ENCODE measurements around the gene SYAP1. TPM values are rescaled to one million over a fixed set of nuclear protein-coding genes. Genes with fewer than 3 reads are reported as not detected.
A peak's percentile ranks its signal among the peaks of the same experiment; 100 is the strongest.

SYAP1 gene
- total and polyA plus RNA-seq, 8 donors: 9.8 to 43.2 (median 20.6) TPM

GRCh38 chrX:16785247-16786138 lies 66.1 kb downstream of the SYAP1 start:
- Histone ChIP-seq H3K36me3 (peaks cover 0 to under 1% (median 0%) of the 10 kb centered on the region in 4 donors), H3K27ac (peak overlapping the region; percentile 16 to 93 (median 91)), H3K4me3 (peak overlapping the region; percentile 71 to 95 (median 82)), H3K9me3 (no peaks in the 10 kb centered on the region), H3K27me3 (no peaks in the 10 kb centered on the region), H3K4me1 (peaks cover 0 to 35% (median 17%) of the 10 kb centered on the region in 4 donors)
- 13 to 16% (median 14%) methylated on average over 38 to 39 of the region's 39 CpGs for WGBS, 5 donors
- TF ChIP-seq POLR2AphosphoS5 (IDR thresholded peaks at IDR 0.05): no peak
- no peak for TF ChIP-seq POLR2A (IDR thresholded peaks at IDR 0.05)
- TF ChIP-seq EP300 (IDR thresholded peaks at IDR 0.05): no peak
- TF ChIP-seq, protein P1, sequence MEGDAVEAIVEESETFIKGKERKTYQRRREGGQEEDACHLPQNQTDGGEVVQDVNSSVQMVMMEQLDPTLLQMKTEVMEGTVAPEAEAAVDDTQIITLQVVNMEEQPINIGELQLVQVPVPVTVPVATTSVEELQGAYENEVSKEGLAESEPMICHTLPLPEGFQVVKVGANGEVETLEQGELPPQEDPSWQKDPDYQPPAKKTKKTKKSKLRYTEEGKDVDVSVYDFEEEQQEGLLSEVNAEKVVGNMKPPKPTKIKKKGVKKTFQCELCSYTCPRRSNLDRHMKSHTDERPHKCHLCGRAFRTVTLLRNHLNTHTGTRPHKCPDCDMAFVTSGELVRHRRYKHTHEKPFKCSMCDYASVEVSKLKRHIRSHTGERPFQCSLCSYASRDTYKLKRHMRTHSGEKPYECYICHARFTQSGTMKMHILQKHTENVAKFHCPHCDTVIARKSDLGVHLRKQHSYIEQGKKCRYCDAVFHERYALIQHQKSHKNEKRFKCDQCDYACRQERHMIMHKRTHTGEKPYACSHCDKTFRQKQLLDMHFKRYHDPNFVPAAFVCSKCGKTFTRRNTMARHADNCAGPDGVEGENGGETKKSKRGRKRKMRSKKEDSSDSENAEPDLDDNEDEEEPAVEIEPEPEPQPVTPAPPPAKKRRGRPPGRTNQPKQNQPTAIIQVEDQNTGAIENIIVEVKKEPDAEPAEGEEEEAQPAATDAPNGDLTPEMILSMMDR (IDR thresholded peaks at IDR 0.05): no peak
- peak; percentile 40 to 42 for DNase-seq
- intact Hi-C loops (cut with DNase I; ENCODE audit: low total_unique reads): loop anchor here (10.0 kb wide), 1 partner anchor 71 kb away; the partner anchor contains the start of genes CTPS2 and SYAP1

DNA sequence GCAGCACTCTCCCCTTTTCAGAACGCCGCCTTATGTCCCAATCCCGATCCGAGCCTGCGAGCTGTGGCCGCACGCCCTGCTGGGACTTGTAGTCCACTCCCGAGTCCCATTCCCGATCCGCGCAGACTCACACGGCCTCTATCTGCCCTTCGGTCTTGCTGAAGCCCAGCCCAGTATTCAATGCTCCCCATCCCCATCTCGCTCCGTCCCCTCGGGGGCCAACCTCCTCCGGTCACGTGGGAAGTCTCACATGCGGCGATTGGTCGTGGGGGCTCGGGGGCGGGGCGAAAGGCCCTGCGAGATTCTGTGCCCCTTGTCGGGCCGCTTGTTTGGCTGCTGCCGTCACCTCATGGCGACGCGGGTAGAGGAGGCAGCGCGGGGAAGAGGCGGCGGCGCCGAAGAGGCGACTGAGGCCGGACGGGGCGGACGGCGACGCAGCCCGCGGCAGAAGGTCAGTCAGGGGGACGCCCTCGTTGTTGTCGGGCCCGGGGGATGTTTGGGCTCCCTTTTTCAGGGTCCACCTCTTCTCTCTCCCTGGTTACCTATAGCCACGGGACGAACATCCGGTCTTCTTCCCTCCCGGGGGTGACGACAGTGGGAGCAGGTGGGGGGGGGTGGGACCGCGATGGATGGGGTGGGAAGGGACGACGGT lies 66.9 kb downstream of the SYAP1 start, which contains the start of gene TXLNG:
TSS of gene TXLNG (plus strand) at position 328 of the 652 bp plus-strand sequence. CDS start at position 350, 22 bp downstream.
- Histone ChIP-seq H3K4me1 (peaks cover 0 to 38% (median 17%) of the 10 kb centered on the region in 4 donors), H3K36me3 (peaks cover 0 to 6% (median 3%) of the 10 kb centered on the region in 4 donors), H3K27me3 (no peaks in the 10 kb centered on the region), H3K9me3 (no peaks in the 10 kb centered on the region), H3K27ac (peak within 1 kb of the TSS; percentile 87 to 93 (median 91)), H3K4me3 (peak within 1 kb of the TSS; percentile 71 to 95 (median 82))
- WGBS, 5 donors: 0 to 1% (median 0%) methylated on average over 4 to 49 of the region's 59 CpGs
- intact Hi-C loops (cut with DNase I; ENCODE audit: low total_unique reads): loop anchor here (10.0 kb wide), 1 partner anchor 71 kb away; the partner anchor contains the start of genes CTPS2 and SYAP1
- no peak for TF ChIP-seq EP300 (IDR thresholded peaks at IDR 0.05)
- peak in 1 of 4 donors; percentile 57 for TF ChIP-seq POLR2A (IDR thresholded peaks at IDR 0.05)
- peak; percentile 53 to 94 (median 92) for TF ChIP-seq POLR2AphosphoS5 (IDR thresholded peaks at IDR 0.05)
- TF ChIP-seq, protein P1 (IDR thresholded peaks at IDR 0.05): no peak
- peak; percentile 99 to 100 for DNase-seq

- Histone ChIP-seq H3K27me3 (no peaks in the 10 kb centered on the region), H3K4me3 (peak overlapping the region; percentile 71 to 95 (median 82)), H3K4me1 (peaks cover 0 to 38% (median 17%) of the 10 kb centered on the region in 4 donors), H3K27ac (peak overlapping the region; percentile 87 to 93 (median 91)), H3K9me3 (no peaks in the 10 kb centered on the region), H3K36me3 (peaks cover 0 to 14% (median 6%) of the 10 kb centered on the region in 4 donors)
- 1 to 6% (median 5%) methylated on average over 11 to 54 of the region's 73 CpGs for WGBS, 5 donors
- TF ChIP-seq EP300 (IDR thresholded peaks at IDR 0.05): no peak
- TF ChIP-seq, protein P1 (IDR thresholded peaks at IDR 0.05): no peak
- TF ChIP-seq POLR2AphosphoS5 (IDR thresholded peaks at IDR 0.05): no peak
- TF ChIP-seq POLR2A (IDR thresholded peaks at IDR 0.05): no peak
- peak in 1 of 2 donors; percentile 55 for DNase-seq
- intact Hi-C loops (cut with DNase I; ENCODE audit: low total_unique reads): loop anchor here (10.0 kb wide), 1 partner anchor 72 kb away; the partner anchor contains the start of genes CTPS2 and SYAP1
Measured at GRCh38 chrX:16786791-16787735, 67.7 kb downstream of the SYAP1 start.
